RWPE2 (cell line): ENCODE data around the gene KIF21A.

Experiments
- ATAC-seq: fragments of 200-7000 bp; cut with Tn5 transposase; 3 replicates; pipeline ENCODE4 v1.9.1; 2021; ENCODE audit warnings: low read depth
- DNase-seq: peaks from one replicate; pipeline ENCODE4 v3.0.0-alpha.2; 2020; ENCODE audit warnings: low spot score
- H3K27ac ChIP-seq: fragments of 450-650 bp; 2 replicates; pipeline ENCODE4 v1.5.1; 2017; ENCODE audit warnings: mild to moderate bottlenecking; ENCODE audit not compliant: poor library complexity, severe bottlenecking
- H3K27me3 ChIP-seq: fragments of 250-450 bp; sonication (Bioruptor Pico); 2 replicates; pipeline ENCODE4 v1.5.1; 2021; ENCODE audit warnings: mild to moderate bottlenecking, moderate library complexity; ENCODE audit not compliant: insufficient read depth, poor library complexity, severe bottlenecking
- H3K36me3 ChIP-seq: fragments of 250-450 bp; sonication (Bioruptor Pico); 2 replicates; pipeline ENCODE4 v1.5.1; 2020; ENCODE audit warnings: low read depth, mild to moderate bottlenecking, moderate library complexity
- H3K4me1 ChIP-seq: fragments of 250-450 bp; sonication (Bioruptor Pico); 2 replicates; pipeline ENCODE4 v1.5.1; 2021; ENCODE audit warnings: mild to moderate bottlenecking, moderate library complexity; ENCODE audit not compliant: insufficient read depth, poor library complexity, severe bottlenecking
- H3K4me3 ChIP-seq: fragments of 250-450 bp; sonication (Bioruptor Pico); 2 replicates; pipeline ENCODE4 v1.5.1; 2021; ENCODE audit warnings: mild to moderate bottlenecking, moderate library complexity; ENCODE audit not compliant: severe bottlenecking
- H3K9me3 ChIP-seq: fragments of 250-450 bp; sonication (Bioruptor Pico); 2 replicates; pipeline ENCODE4 v1.5.1; 2021; ENCODE audit warnings: mild to moderate bottlenecking, moderate library complexity; ENCODE audit not compliant: severe bottlenecking
- CTCF ChIP-seq: fragments of 450-650 bp; IDR thresholded peaks from one replicate; pipeline ENCODE4 v1.5.1; 2017; ENCODE audit warnings: mild to moderate bottlenecking, moderate library complexity; ENCODE audit not compliant: poor library complexity, severe bottlenecking

Gene KIF21A

GRCh38 chr12:39331539-39332261, 111.2 kb downstream of the KIF21A start:
- DNase-seq: no peak
- Histone ChIP-seq H3K27me3 (no peaks in the 10 kb centered on the region), H3K4me3 (no peak overlapping the region), H3K9me3 (no peaks in the 10 kb centered on the region), H3K4me1 (no peaks in the 10 kb centered on the region), H3K36me3 (peaks cover 31% of the 10 kb centered on the region), H3K27ac (no peak overlapping the region)
- no peak for ATAC-seq
- TF ChIP-seq CTCF: no peak

GRCh38 chr12:39329876-39330275, 113.0 kb downstream of the KIF21A start:
- ATAC-seq (no peak), DNase-seq (no peak)
- H3K4me1 ChIP-seq: no peaks in the 10 kb centered on the region
- no peak overlapping the region for H3K4me3 ChIP-seq
- peaks cover 37% of the 10 kb centered on the region for H3K36me3 ChIP-seq
- H3K27me3 ChIP-seq: no peaks in the 10 kb centered on the region
- TF ChIP-seq CTCF: no peak
- H3K27ac ChIP-seq: no peak overlapping the region
- no peaks in the 10 kb centered on the region for H3K9me3 ChIP-seq

- no peaks in the 10 kb centered on the region for H3K27me3 ChIP-seq
- DNase-seq: no peak
- H3K4me1 ChIP-seq: no peaks in the 10 kb centered on the region
- peaks cover 33% of the 10 kb centered on the region for H3K36me3 ChIP-seq
- no peak overlapping the region for H3K27ac ChIP-seq
- no peak for TF ChIP-seq CTCF
- H3K9me3 ChIP-seq: no peaks in the 10 kb centered on the region
- peak; percentile 41; the same call in 1 of the 3 replicates for ATAC-seq
- no peak overlapping the region for H3K4me3 ChIP-seq
These were observed 113.9 kb downstream of the KIF21A start for GRCh38 chr12:39329018-39329417.

- no peaks in the 10 kb centered on the region for H3K9me3 ChIP-seq
These were observed 115.0 kb downstream of the KIF21A start for GRCh38 chr12:39327965-39328364.

More at GRCh38 chr12:39327965-39328364, 115.0 kb downstream of the KIF21A start:
- Histone ChIP-seq H3K4me3 (no peak overlapping the region), H3K27me3 (no peaks in the 10 kb centered on the region), H3K4me1 (no peaks in the 10 kb centered on the region), H3K27ac (no peak overlapping the region), H3K36me3 (peaks cover 28% of the 10 kb centered on the region)
- TF ChIP-seq CTCF: no peak
- no peak for ATAC-seq
- no peak for DNase-seq
